H9 (cell line): ENCODE measurements around the gene ABCC3. TPM values are rescaled to one million over a fixed set of nuclear protein-coding genes. Genes with fewer than 3 reads are reported as not detected.

Source experiments
- DNase-seq: peaks from one replicate; pipeline ENCODE4 v3.0.0-alpha.2; 2017
- H2AFZ ChIP-seq: one replicate; pipeline ENCODE4 v1.6.1; 2013; ENCODE audit warnings: mild to moderate bottlenecking, low read length, control low read depth, moderate library complexity
- H2AK5ac ChIP-seq: 2 replicates; pipeline ENCODE4 v1.6.1; 2013; ENCODE audit warnings: low read length, control low read depth, mixed read lengths; ENCODE audit not compliant: insufficient read length
- H2BK120ac ChIP-seq: one replicate; pipeline ENCODE4 v1.6.1; 2013; ENCODE audit warnings: low read depth, mild to moderate bottlenecking, low read length, control low read depth, inconsistent platforms; ENCODE audit not compliant: poor library complexity, severe bottlenecking
- H2BK12ac ChIP-seq: 2 replicates; pipeline ENCODE4 v1.6.1; 2013; ENCODE audit warnings: low read length, control low read depth, mixed read lengths, low read depth; ENCODE audit not compliant: insufficient read length
- H2BK15ac ChIP-seq: 2 replicates; pipeline ENCODE4 v1.6.1; 2013; ENCODE audit warnings: low read depth, low read length, control low read depth
- H2BK20ac ChIP-seq: one replicate; pipeline ENCODE4 v1.6.1; 2013; ENCODE audit warnings: low read depth, mild to moderate bottlenecking, low read length, control low read depth, inconsistent platforms; ENCODE audit not compliant: poor library complexity, severe bottlenecking
- H2BK5ac ChIP-seq: 2 replicates; pipeline ENCODE4 v1.6.1; 2013; ENCODE audit warnings: low read length, control low read depth, mixed read lengths; ENCODE audit not compliant: insufficient read length
- H3K14ac ChIP-seq: 2 replicates; pipeline ENCODE4 v1.6.1; 2013; ENCODE audit warnings: low read length, control low read depth; ENCODE audit not compliant: insufficient read depth
- H3K18ac ChIP-seq: 2 replicates; pipeline ENCODE4 v1.6.1; 2013; ENCODE audit warnings: low read depth, mild to moderate bottlenecking, mixed read lengths, low read length, control low read depth; ENCODE audit not compliant: insufficient read length
- H3K23ac ChIP-seq: 2 replicates; pipeline ENCODE4 v1.6.1; 2013; ENCODE audit warnings: low read length, control low read depth, mixed read lengths, low read depth; ENCODE audit not compliant: insufficient read length
- H3K23me2 ChIP-seq: 2 replicates; pipeline ENCODE4 v1.6.1; 2013; ENCODE audit warnings: low read depth, mild to moderate bottlenecking, mixed read lengths, low read length, control low read depth; ENCODE audit not compliant: insufficient read length, poor library complexity, severe bottlenecking
- H3K27ac ChIP-seq: 2 replicates; pipeline ENCODE4 v1.5.1; 2013; ENCODE audit warnings: low read length, control low read depth, mixed read lengths, low read depth; ENCODE audit not compliant: insufficient read length
- H3K27me3 ChIP-seq: 2 replicates; pipeline ENCODE4 v1.6.1; 2013; ENCODE audit warnings: low read length, control low read depth, inconsistent platforms; ENCODE audit not compliant: insufficient read depth
- H3K4ac ChIP-seq: 2 replicates; pipeline ENCODE4 v1.6.1; 2013; ENCODE audit warnings: low read depth, mild to moderate bottlenecking, control low read depth, inconsistent platforms, low read length, moderate library complexity
- H3K4me1 ChIP-seq: 2 replicates; pipeline ENCODE4 v1.6.1; 2013; ENCODE audit warnings: low read length, control low read depth, inconsistent platforms; ENCODE audit not compliant: insufficient read depth
- H3K4me2 ChIP-seq: 2 replicates; pipeline ENCODE4 v1.6.1; 2013; ENCODE audit warnings: low read length, control low read depth, mixed read lengths; ENCODE audit not compliant: insufficient read length, insufficient read depth
- H3K56ac ChIP-seq: 2 replicates; pipeline ENCODE4 v1.6.1; 2013; ENCODE audit warnings: low read depth, mild to moderate bottlenecking, mixed read lengths, low read length, control low read depth; ENCODE audit not compliant: insufficient read length
- H3K79me1 ChIP-seq: 2 replicates; pipeline ENCODE4 v1.6.1; 2013; ENCODE audit warnings: low read depth, mild to moderate bottlenecking, moderate library complexity, low read length, control low read depth, inconsistent platforms; ENCODE audit not compliant: insufficient read depth, poor library complexity, severe bottlenecking
- H3K79me2 ChIP-seq: 2 replicates; pipeline ENCODE4 v1.6.1; 2013; ENCODE audit warnings: low read length, control low read depth, inconsistent platforms; ENCODE audit not compliant: insufficient read depth
- H3K9ac ChIP-seq: 2 replicates; pipeline ENCODE4 v1.6.1; 2013; ENCODE audit warnings: low read length, control low read depth, mixed read lengths; ENCODE audit not compliant: insufficient read length; ENCODE audit errors: extremely low read depth
- H3K9me3 ChIP-seq: one replicate; pipeline ENCODE4 v1.6.1; 2013; ENCODE audit warnings: low read depth, low read length, inconsistent platforms; ENCODE audit not compliant: control insufficient read depth
- H3T11ph ChIP-seq: one replicate; pipeline ENCODE4 v1.6.1; 2013; ENCODE audit warnings: mild to moderate bottlenecking, low read length, control low read depth, inconsistent platforms
- H4K20me1 ChIP-seq: one replicate; pipeline ENCODE4 v1.6.1; 2013; ENCODE audit not compliant: control insufficient read depth, insufficient read length, insufficient read depth
- H4K5ac ChIP-seq: 2 replicates; pipeline ENCODE4 v1.6.1; 2013; ENCODE audit warnings: low read depth, mild to moderate bottlenecking, mixed read lengths, low read length, control low read depth; ENCODE audit not compliant: insufficient read length
- H4K8ac ChIP-seq: replicated peaks from 2 replicates; pipeline ENCODE4 v1.6.1; 2013; ENCODE audit warnings: low read length, control low read depth, mixed read lengths, low read depth; ENCODE audit not compliant: insufficient read length
- H4K91ac ChIP-seq: 2 replicates; pipeline ENCODE4 v1.6.1; 2013; ENCODE audit warnings: low read depth, mild to moderate bottlenecking, moderate library complexity, mixed read lengths, low read length, control low read depth; ENCODE audit not compliant: insufficient read length
- H3K27ac Mint-ChIP-seq, 3 experiments: 2 replicates in 2 of 3; 3 replicates in 1 of 3; pipeline ENCODE4 v1.8.0; 2020 to 2021; ENCODE audit warnings: mixed read lengths in 3 of 3, mild to moderate bottlenecking in 1 of 3, moderate library complexity in 1 of 3
- H3K27me3 Mint-ChIP-seq: 2 replicates; pipeline ENCODE4 v1.8.0; 2021; ENCODE audit warnings: low read depth, mild to moderate bottlenecking, moderate library complexity, mixed read lengths
- H3K36me3 Mint-ChIP-seq, 3 experiments: 2 replicates in 2 of 3; 3 replicates in 1 of 3; pipeline ENCODE4 v1.8.0; 2020 to 2021; ENCODE audit warnings: low read depth in 3 of 3, mixed read lengths in 3 of 3; ENCODE audit not compliant: insufficient read depth in 1 of 3
- H3K4me1 Mint-ChIP-seq, 2 experiments: 2 replicates each; pipeline ENCODE4 v1.8.0; 2020; ENCODE audit warnings: mixed read lengths in 2 of 2
- H3K4me3 Mint-ChIP-seq, 2 experiments: 2 replicates in 1 of 2; 3 replicates in 1 of 2; pipeline ENCODE4 v1.8.0; 2020 to 2021; ENCODE audit warnings: mild to moderate bottlenecking in 2 of 2, mixed read lengths in 2 of 2, moderate library complexity in 1 of 2
- H3K9me3 Mint-ChIP-seq, 2 experiments: 2 replicates in 1 of 2; 3 replicates in 1 of 2; pipeline ENCODE4 v1.8.0; 2020; ENCODE audit warnings: mild to moderate bottlenecking in 2 of 2, mixed read lengths in 2 of 2, moderate library complexity in 1 of 2
- WGBS: extraction: QIAGEN DNeasy Blood & Tissue Kit; methylation state at CpG from one replicate; pipeline ENCODE4 v1.1.7; 2013; ENCODE audit warnings: missing lambda C conversion rate, low lambda C conversion rate, mixed read lengths; ENCODE audit not compliant: insufficient read length; ENCODE audit errors: extremely low coverage; 5-methylcytosine and 5-hydroxymethylcytosine counted together
- total RNA-seq: library from RNA; stranded (reverse); gene quantifications from 2 replicates; pipeline ENCODE4 v1.2.1, GENCODE V29; 2021
- TF ChIP-seq, protein P1 (sequence below): fragments of 200-600 bp; sonication (generic); conservative IDR thresholded peaks from 3 replicates; pipeline ENCODE4 v1.8.0; 2021; ENCODE audit warnings: antibody characterized with exemption, mild to moderate bottlenecking

ABCC3 gene
- total RNA-seq, 1 experiment from 2014 or later = 0.31 TPM

GRCh38 chr17:50677851-50678375, 43.2 kb downstream of the ABCC3 start:
- no peak overlapping the region for H3K27ac ChIP-seq
- no peaks in the 10 kb centered on the region for H3K9me3 ChIP-seq
- no peaks in the 10 kb centered on the region for H3K27me3 ChIP-seq
- no peak overlapping the region for H2AFZ ChIP-seq
- H2BK5ac ChIP-seq = no peak overlapping the region
- no peak overlapping the region for H3K9ac ChIP-seq
- H3K56ac ChIP-seq = no peak overlapping the region
- H3K4ac ChIP-seq = no peak overlapping the region
- H2BK120ac ChIP-seq = no peak overlapping the region
- H3K36me3 Mint-ChIP-seq = no peaks in the 10 kb centered on the region; a peak in 1 of 7 replicates
- no peak overlapping the region for H2BK15ac ChIP-seq
- no peak overlapping the region for H2BK12ac ChIP-seq
- H3K27me3 Mint-ChIP-seq = peaks cover 3% of the 10 kb centered on the region
- no peaks in the 10 kb centered on the region for H3K79me1 ChIP-seq
- H4K91ac ChIP-seq = no peak overlapping the region
- no peak overlapping the region for H2BK20ac ChIP-seq
- H3K4me1 Mint-ChIP-seq = peaks cover 7 to 10% of the 10 kb centered on the region in 2 experiments; a peak in 3 of 4 replicates
- H3K18ac ChIP-seq = no peak overlapping the region
- H3K79me2 ChIP-seq = no peaks in the 10 kb centered on the region
- WGBS = no CpG with 5 or more reads among the region's 12 CpGs
- H3K14ac ChIP-seq = no peak overlapping the region
- no peak overlapping the region for H3K27ac Mint-ChIP-seq
- H4K20me1 ChIP-seq = no peaks in the 10 kb centered on the region
- no peaks in the 10 kb centered on the region for H3K4me1 ChIP-seq
- no peak overlapping the region for H3K4me3 Mint-ChIP-seq
- H2AK5ac ChIP-seq = no peak overlapping the region
- H3K23ac ChIP-seq = no peak overlapping the region
- no peaks in the 10 kb centered on the region; a peak in 1 of 5 replicates for H3K9me3 Mint-ChIP-seq
- H3T11ph ChIP-seq = no peak overlapping the region
- H4K5ac ChIP-seq = no peak overlapping the region
- DNase-seq = no peak
- H3K4me2 ChIP-seq = no peak overlapping the region
- H4K8ac ChIP-seq = no peak overlapping the region
- TF ChIP-seq, protein P1, sequence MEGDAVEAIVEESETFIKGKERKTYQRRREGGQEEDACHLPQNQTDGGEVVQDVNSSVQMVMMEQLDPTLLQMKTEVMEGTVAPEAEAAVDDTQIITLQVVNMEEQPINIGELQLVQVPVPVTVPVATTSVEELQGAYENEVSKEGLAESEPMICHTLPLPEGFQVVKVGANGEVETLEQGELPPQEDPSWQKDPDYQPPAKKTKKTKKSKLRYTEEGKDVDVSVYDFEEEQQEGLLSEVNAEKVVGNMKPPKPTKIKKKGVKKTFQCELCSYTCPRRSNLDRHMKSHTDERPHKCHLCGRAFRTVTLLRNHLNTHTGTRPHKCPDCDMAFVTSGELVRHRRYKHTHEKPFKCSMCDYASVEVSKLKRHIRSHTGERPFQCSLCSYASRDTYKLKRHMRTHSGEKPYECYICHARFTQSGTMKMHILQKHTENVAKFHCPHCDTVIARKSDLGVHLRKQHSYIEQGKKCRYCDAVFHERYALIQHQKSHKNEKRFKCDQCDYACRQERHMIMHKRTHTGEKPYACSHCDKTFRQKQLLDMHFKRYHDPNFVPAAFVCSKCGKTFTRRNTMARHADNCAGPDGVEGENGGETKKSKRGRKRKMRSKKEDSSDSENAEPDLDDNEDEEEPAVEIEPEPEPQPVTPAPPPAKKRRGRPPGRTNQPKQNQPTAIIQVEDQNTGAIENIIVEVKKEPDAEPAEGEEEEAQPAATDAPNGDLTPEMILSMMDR = no peak
- no peaks in the 10 kb centered on the region for H3K23me2 ChIP-seq
